GM03348 (cell line): ENCODE data around the gene SULF2.

Experiments used
- DNase-seq: peaks from one replicate; pipeline ENCODE4 v3.0.0; 2012; ENCODE audit warnings: low spot score

SULF2 gene

GRCh38 chr20:47783828-47784598 is 1.3 kb downstream of the SULF2 start:
- no peak for DNase-seq

DNA sequence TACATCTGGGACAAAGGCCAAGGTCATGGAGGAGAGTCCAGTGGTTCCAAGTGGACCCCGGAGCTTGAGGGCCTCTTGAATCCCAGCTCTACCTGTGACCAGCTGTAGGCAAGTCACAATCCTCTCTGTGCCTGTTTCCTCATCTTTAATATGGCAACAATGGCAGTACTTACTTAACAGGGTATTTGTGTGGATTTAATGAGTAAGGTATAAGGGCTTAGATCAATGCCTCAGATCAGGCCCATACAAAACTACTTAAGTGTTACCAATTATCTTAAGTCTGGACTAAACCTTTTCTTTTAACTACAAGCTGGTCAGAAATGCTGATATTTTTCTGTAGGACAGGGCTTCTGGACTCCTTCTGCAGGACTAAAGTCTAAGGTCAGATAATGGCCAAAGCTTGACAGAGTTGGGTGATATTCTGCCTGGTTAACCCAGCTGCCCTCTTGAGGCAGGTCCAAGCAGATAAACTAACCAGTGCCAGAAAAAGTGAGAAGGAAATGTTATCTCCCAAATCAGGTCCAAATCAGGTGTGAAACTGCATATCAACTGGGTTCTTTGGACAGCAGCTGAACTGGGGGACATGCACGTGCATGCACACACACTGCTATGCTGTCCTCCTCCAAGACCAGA is 2.2 kb downstream of the SULF2 start:
- no peak for DNase-seq

- DNase-seq: no peak
Measured at GRCh38 chr20:47782076-47782475, 3.2 kb downstream of the SULF2 start.

- no peak for DNase-seq
Measured at GRCh38 chr20:47781632-47782031, 3.6 kb downstream of the SULF2 start.

GRCh38 chr20:47780720-47781389 is 4.4 kb downstream of the SULF2 start:
- no peak for DNase-seq

GRCh38 chr20:47778398-47779354 is 6.6 kb downstream of the SULF2 start:
- DNase-seq: peak; percentile 60

DNA sequence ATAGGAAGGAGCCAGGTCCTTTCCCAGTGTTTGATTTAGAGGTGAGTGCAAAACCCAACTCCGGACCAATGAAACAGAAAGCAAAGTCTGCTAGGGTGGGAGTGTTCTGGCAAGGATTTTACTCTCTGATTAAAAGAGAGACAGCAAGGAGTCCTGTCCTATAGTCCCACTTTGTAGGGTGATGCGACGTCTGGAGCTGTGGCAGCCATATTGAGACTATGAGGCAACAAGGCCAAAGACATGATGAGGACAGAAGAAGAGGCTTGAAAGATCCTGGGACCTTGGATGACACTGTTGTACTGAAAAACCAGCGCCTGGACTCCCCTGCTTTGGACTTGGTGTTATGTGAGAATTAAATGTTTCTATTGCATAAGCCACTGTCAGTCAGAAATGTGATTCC is 8.1 kb downstream of the SULF2 start:
- no peak for DNase-seq

DNA sequence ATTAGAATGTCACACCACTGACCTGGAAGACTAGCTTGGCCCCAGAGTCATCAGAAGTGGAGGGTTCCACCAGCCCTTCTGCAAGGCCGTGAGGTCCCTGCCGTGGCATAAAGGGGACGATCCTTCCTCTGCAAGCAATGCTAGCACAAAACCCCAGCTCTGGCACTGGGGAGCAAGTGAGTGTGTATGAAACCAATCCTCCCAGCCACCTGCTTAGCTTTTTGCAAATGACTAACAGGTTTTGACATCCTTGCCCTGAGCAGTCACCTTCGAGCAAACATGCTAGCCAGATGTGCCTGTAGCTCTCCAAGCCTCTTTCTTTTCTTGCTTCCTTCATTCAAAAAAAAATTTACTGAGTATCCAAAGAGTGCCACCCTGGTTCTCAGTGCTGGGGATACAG is 8.6 kb downstream of the SULF2 start:
- DNase-seq: no peak

DNA sequence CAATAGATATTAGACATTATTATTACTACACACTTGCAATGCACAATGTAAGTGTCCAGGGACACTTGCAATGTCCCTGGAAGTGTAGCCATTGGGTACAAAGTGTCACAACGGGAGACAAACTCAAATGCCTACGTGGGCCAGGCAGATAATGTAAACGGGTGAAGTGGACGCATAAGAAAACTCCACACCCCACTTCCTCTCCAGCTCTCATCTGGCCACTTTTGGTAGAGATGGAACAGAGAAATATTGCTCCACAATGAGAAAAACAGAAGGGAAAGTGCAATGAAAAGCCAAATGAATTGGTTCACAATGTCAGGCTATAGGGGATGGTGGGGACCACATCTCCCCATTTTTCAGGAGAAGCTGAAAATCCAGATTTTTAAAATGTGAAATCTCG is 9.4 kb downstream of the SULF2 start:
- DNase-seq: no peak

DNA sequence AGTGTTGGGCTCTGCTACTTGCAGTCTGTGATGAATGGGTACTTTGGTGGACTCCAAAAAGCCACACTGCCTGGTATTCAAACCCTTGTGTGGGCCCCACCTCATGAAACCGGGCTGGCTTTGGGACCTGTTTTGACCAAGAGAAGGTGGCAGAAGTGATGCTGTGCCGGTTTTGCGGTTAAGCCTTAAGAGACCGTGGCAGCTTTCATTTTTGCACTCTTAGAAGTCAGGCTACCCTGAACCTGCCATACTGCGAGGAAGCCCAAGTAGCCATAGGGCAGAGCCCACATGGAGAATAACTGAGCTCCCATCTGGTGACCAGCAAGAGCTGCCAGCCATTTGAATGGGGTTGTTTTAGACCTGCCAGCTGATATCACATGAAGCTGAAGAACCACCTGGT is 10.2 kb downstream of the SULF2 start:
- DNase-seq: no peak

DNA sequence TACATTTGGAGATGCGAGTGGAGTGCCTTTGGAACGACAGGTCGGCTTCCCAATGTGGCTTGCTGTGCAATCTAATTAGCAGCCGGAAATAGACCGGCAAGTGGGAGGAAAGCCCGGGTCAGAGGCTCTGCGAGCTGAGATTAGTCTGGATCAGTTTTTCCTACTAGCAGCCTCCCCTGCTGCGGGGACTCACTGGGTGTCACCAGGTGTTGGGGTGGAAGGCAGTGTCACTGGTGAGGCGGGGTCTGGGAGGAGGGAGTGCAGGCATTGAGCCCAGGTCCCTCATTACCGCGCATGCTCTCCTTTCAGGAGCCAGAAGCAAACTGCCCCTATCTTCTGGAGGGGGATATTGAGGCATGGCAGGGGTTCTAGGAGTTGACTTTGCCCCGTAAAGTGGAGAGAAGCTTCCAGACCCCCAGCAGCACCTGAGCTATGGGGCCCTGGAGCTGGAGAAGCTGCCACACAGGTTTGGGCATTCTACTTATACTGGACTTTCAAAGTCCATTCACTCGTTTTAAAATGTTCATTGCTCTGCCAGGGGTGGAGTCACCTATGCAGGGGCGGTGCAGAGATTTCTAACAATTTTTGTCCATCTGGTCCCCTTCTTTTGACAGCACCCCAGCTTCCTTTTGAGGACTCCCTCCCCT is 11.0 kb downstream of the SULF2 start:
- DNase-seq: no peak

DNA sequence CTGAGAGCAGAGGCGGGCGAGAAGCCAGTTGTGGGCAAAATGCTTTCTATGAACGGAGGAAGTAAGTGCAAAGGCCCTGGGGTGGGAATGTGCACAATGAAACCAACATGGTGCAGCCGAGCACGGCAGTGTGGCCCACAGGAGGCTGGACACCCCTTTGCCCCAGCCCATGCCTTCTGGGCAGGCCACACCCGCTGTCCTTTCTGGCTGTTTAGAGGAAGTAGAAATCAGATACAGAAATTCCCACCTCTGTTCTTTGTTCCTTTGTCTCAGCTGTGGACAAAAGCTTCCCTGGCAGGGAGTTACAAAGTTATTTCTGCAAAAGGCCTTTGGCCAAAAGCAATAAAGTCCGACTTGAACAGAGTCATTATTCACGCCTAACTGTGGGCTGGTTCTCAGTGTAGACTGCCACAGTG is 11.9 kb downstream of the SULF2 start:
- DNase-seq: no peak

- no peak for DNase-seq
Measured at GRCh38 chr20:47770935-47771334, 14.3 kb downstream of the SULF2 start.

GRCh38 chr20:47768016-47768824 is 17.1 kb downstream of the SULF2 start:
- DNase-seq: no peak

GRCh38 chr20:47765691-47766594 is 19.3 kb downstream of the SULF2 start:
- peak; percentile 31 for DNase-seq

GRCh38 chr20:47765271-47765670 is 20.0 kb downstream of the SULF2 start:
- DNase-seq: no peak

GRCh38 chr20:47764154-47764733 is 21.0 kb downstream of the SULF2 start:
- DNase-seq: no peak

GRCh38 chr20:47762699-47763268 is 22.5 kb downstream of the SULF2 start:
- DNase-seq: peak; percentile 46

DNA sequence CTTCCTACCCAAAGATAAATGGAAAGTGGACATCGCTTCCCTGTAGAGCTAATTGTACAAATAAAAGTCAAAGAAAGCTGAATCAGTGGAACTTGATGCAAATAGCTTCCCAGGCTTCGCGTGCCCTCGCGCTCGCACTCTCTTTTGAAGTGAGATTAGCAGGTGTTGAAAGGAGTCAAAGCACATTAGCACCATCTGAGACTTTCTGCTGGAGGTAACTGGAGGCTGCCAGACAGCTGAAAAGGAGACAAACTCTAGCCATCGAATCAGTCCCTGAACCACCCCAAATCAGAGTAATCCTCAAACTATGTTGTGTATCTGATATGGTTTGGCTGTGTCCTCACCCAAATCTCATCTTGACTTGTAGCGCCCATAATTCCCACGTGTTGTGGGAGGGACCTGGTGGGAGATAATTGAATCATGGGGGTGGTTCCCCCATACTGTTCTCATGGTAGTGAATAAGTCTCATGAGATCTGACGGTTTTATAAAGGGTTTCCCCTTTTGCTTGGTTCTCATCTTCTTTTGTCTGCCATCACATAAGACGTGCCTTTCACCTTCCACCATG is 23.7 kb downstream of the SULF2 start:
- DNase-seq: no peak
